ENCODE data around the gene DNAJC1.

DNAJC1 gene

GRCh38 chr10:21754410-21755011 lies 249.0 kb downstream of the DNAJC1 start:
- no peak for TF ChIP-seq CTCF (IDR thresholded peaks at IDR 0.05; ENCODE audit: insufficient read depth, low read length, poor library complexity, severe bottlenecking)
- no peaks in the 10 kb centered on the region for H3K27me3 ChIP-seq (replicated peaks; ENCODE audit: control insufficient read depth, insufficient read depth, low read length)
- H3K36me3 ChIP-seq (ENCODE audit: control insufficient read depth, insufficient read depth, low read length): peaks cover 5% of the 10 kb centered on the region
- H3K4me3 ChIP-seq (replicated peaks; ENCODE audit: low read depth, low read length): no peak overlapping the region
- DNase-seq (ENCODE audit: extremely low read depth, insufficient read length): no peak

DNA sequence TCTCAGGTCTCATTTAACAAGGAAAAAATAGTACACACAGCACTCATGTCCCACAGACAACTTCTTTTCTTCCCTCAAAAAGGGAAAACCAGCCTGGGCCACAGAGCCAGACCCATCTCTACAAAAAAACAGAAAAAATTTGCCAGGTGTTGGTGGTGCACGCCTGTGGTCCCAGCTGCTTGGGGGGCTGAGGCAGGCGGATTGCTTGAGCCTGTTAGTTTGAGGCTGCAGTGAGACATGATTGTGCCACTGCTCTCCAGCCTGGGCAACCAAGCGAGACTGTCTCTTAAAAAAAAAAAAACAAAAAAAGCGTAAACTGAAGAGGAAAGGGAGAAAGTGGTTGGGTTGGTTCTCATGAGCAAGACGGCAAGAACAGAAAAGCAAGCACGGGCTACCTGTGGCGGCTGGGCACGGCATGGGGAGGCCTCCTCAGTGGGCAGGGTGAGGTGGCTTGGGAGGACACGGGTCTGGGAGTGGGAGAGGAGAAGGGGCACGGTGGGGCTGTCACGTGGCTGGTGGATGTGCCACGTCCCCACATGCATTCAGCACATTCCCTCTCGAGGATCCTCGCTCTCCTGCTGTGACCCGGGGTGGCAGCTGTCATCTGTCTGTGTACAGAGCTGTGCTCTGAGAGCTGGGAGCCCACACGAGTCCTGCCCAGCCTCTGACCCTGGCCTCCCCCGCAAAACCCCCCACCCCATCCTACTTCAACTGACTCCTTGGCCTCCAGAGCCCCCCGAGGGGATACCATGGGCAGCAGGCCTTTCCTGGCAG lies 249.8 kb downstream of the DNAJC1 start:
- Histone ChIP-seq H3K27me3 (replicated peaks; ENCODE audit: control insufficient read depth, insufficient read depth, low read length) (no peaks in the 10 kb centered on the region), H3K36me3 (ENCODE audit: control insufficient read depth, insufficient read depth, low read length) (peaks cover 1% of the 10 kb centered on the region; the same call in 1 of the 2 replicates), H3K4me3 (replicated peaks; ENCODE audit: low read depth, low read length) (no peak overlapping the region)
- DNase-seq (ENCODE audit: extremely low read depth, insufficient read length): no peak
- no peak for TF ChIP-seq CTCF (IDR thresholded peaks at IDR 0.05; ENCODE audit: insufficient read depth, low read length, poor library complexity, severe bottlenecking)

GRCh38 chr10:21751341-21752310 lies 251.9 kb downstream of the DNAJC1 start:
- H3K36me3 ChIP-seq (ENCODE audit: control insufficient read depth, insufficient read depth, low read length): peaks cover 3% of the 10 kb centered on the region
- no peaks in the 10 kb centered on the region for H3K27me3 ChIP-seq (replicated peaks; ENCODE audit: control insufficient read depth, insufficient read depth, low read length)
- TF ChIP-seq CTCF (IDR thresholded peaks at IDR 0.05; ENCODE audit: insufficient read depth, low read length, poor library complexity, severe bottlenecking): no peak
- no peak overlapping the region for H3K4me3 ChIP-seq (replicated peaks; ENCODE audit: low read depth, low read length)
- DNase-seq (ENCODE audit: extremely low read depth, insufficient read length): no peak

- no peak for DNase-seq (ENCODE audit: extremely low read depth, insufficient read length)
Measured at GRCh38 chr10:21750424-21750823, 253.1 kb downstream of the DNAJC1 start.

More at GRCh38 chr10:21750424-21750823, 253.1 kb downstream of the DNAJC1 start:
- no peak for TF ChIP-seq CTCF (IDR thresholded peaks at IDR 0.05; ENCODE audit: insufficient read depth, low read length, poor library complexity, severe bottlenecking)
- Histone ChIP-seq H3K36me3 (ENCODE audit: control insufficient read depth, insufficient read depth, low read length) (peaks cover 3% of the 10 kb centered on the region), H3K4me3 (replicated peaks; ENCODE audit: low read depth, low read length) (no peak overlapping the region), H3K27me3 (replicated peaks; ENCODE audit: control insufficient read depth, insufficient read depth, low read length) (no peaks in the 10 kb centered on the region)

All from GM06990 (cell line).